HEK293 (cell line): ENCODE results near the gene RAP2A.

Source experiments
- ATF2 ChIP-seq: fragments of 450-650 bp; formaldehyde crosslinking; IDR thresholded peaks from 2 replicates; pipeline ENCODE4 v1.5.1; 2016; ENCODE audit warnings: missing biosample characterization, missing genetic modification characterization, low read depth
- CTCF ChIP-seq: fragments of 450-650 bp; formaldehyde crosslinking; IDR thresholded peaks from 2 replicates; pipeline ENCODE4 v1.5.1; 2016; ENCODE audit warnings: missing biosample characterization, missing genetic modification characterization
- KLF1 ChIP-seq: fragments of 450-650 bp; formaldehyde crosslinking; IDR thresholded peaks from 2 replicates; pipeline ENCODE4 v1.5.1; 2016; ENCODE audit warnings: missing biosample characterization, missing genetic modification characterization
- PRDM1 ChIP-seq: fragments of 450-650 bp; formaldehyde crosslinking; IDR thresholded peaks from 2 replicates; pipeline ENCODE4; 2016; ENCODE audit warnings: missing biosample characterization, missing genetic modification characterization
- PRDM2 ChIP-seq: fragments of 450-650 bp; formaldehyde crosslinking; IDR thresholded peaks from 2 replicates; pipeline ENCODE4 v1.5.1; 2016; ENCODE audit warnings: missing biosample characterization, missing genetic modification characterization, borderline replicate concordance
- SP2 ChIP-seq: fragments of 450-650 bp; formaldehyde crosslinking; IDR thresholded peaks from 2 replicates; pipeline ENCODE4 v1.5.1; 2016; ENCODE audit warnings: missing biosample characterization, missing genetic modification characterization
- ZBTB1 ChIP-seq: fragments of 450-650 bp; formaldehyde crosslinking; IDR thresholded peaks from 2 replicates; pipeline ENCODE4 v1.5.1; 2016; ENCODE audit warnings: missing biosample characterization, missing genetic modification characterization
- ZNF10 ChIP-seq: fragments of 450-650 bp; formaldehyde crosslinking; IDR thresholded peaks from 2 replicates; pipeline ENCODE4 v1.5.1; 2017; ENCODE audit warnings: missing biosample characterization, missing genetic modification characterization
- ZNF174 ChIP-seq: fragments of 450-650 bp; formaldehyde crosslinking; IDR thresholded peaks from 2 replicates; pipeline ENCODE4 v1.5.0; 2017; ENCODE audit warnings: missing biosample characterization, mild to moderate bottlenecking, missing genetic modification characterization
- ZNF2 ChIP-seq: fragments of 450-650 bp; formaldehyde crosslinking; IDR thresholded peaks from 2 replicates; pipeline ENCODE4 v1.5.1; 2016; ENCODE audit warnings: missing biosample characterization, missing genetic modification characterization
- ZNF426 ChIP-seq: fragments of 450-650 bp; formaldehyde crosslinking; IDR thresholded peaks from 2 replicates; pipeline ENCODE4 v1.5.1; 2017; ENCODE audit warnings: missing biosample characterization, missing genetic modification characterization, mild to moderate bottlenecking, inconsistent platforms, moderate library complexity
- ZNF660 ChIP-seq: fragments of 450-650 bp; IDR thresholded peaks from 2 replicates; pipeline ENCODE4 v1.5.1; 2018; ENCODE audit warnings: missing biosample characterization, mild to moderate bottlenecking, missing genetic modification characterization
- ZNF792 ChIP-seq: fragments of 450-650 bp; formaldehyde crosslinking; IDR thresholded peaks from 2 replicates; pipeline ENCODE4 v1.5.1; 2016; ENCODE audit warnings: missing biosample characterization, missing genetic modification characterization

- TF ChIP-seq CTCF: no peak
- TF ChIP-seq ZNF2 (tag by site-specific recombination): no peak
- TF ChIP-seq ZNF660 (tag by site-specific recombination): no peak
- no peak for TF ChIP-seq PRDM1
- TF ChIP-seq ZNF174 (tag by site-specific recombination): no peak
- no peak for TF ChIP-seq ZBTB1 (tag by site-specific recombination)
- no peak for TF ChIP-seq ATF2
- TF ChIP-seq ZNF10 (tag by site-specific recombination): no peak
- no peak for TF ChIP-seq KLF1 (tag by site-specific recombination)
- no peak for TF ChIP-seq SP2 (tag by site-specific recombination)
- TF ChIP-seq ZNF792 (tag by site-specific recombination): no peak
- TF ChIP-seq PRDM2: no peak
- TF ChIP-seq ZNF426 (tag by site-specific recombination): no peak
Measured at GRCh38 chr13:97387485-97387839, 46.5 kb upstream of the RAP2A start.
